Measurements from ENCODE around the gene SEMG1. TPM values are rescaled to one million over a fixed set of nuclear protein-coding genes. Genes with fewer than 3 reads are reported as not detected.

The SEMG1 gene
- total and polyA plus RNA-seq, 9 of the 15 experiments (the other 6 are each of a cell fraction or from before 2014, with no cell fraction given) = not detected

- ATAC-seq = no peak
Observed at GRCh38 chr20:45246109-45246508, 39.3 kb downstream of the SEMG1 start.

More at GRCh38 chr20:45246109-45246508, 39.3 kb downstream of the SEMG1 start:
- Histone ChIP-seq H3K27ac (ENCODE audit: extremely low read depth, low read depth, low read length) (no peak overlapping the region), H3K9me3 (replicated peaks; ENCODE audit: control insufficient read depth, insufficient read depth, low read depth, low read length) (no peaks in the 10 kb centered on the region), H3K9me1 (ENCODE audit: control insufficient read depth, insufficient read depth, low read length) (no peaks in the 10 kb centered on the region), H3K4me2 (ENCODE audit: insufficient read depth, low read length) (no peak overlapping the region), H4K20me1 (replicated peaks; ENCODE audit: control insufficient read depth, insufficient read depth, low read length) (no peaks in the 10 kb centered on the region), H3K4me1 (replicated peaks in 1 of 2; ENCODE audit: control insufficient read depth in 2 of 2, insufficient read depth in 2 of 2, low read length in 2 of 2) (no peaks in the 10 kb centered on the region), H3K36me3 (ENCODE audit: control insufficient read depth, insufficient read depth, low read length) (no peaks in the 10 kb centered on the region), H3K9ac (ENCODE audit: insufficient read depth in 1 of 2, low read depth in 2 of 2, low read length in 2 of 2) (no peak overlapping the region), H3K79me2 (ENCODE audit: control insufficient read depth, insufficient read depth, low read length) (no peaks in the 10 kb centered on the region), H3K27me3 (ENCODE audit: control insufficient read depth in 2 of 2, insufficient read depth in 2 of 2, low read length in 2 of 2) (peaks cover 3 to 4% of the 10 kb centered on the region in 2 experiments; a peak in 2 of 5 replicates), H2AFZ (ENCODE audit: low read depth, low read length) (no peak overlapping the region), H3K4me3 (no peak overlapping the region)
- DNase-seq (ENCODE audit: extremely low read depth in 1 of 4, low spot score in 3 of 4) (no peak), FAIRE-seq (no peak)
- TF ChIP-seq ZNF57 (CRISPR knock-in tag; IDR thresholded peaks at IDR 0.05) (no peak), CBX2 (IDR thresholded peaks at IDR 0.05; ENCODE audit: insufficient read depth, low read length, poor library complexity, severe bottlenecking) (no peak), ZNF165 (CRISPR knock-in tag; IDR thresholded peaks at IDR 0.05; ENCODE audit: borderline replicate concordance) (no peak), CHAMP1 (IDR thresholded peaks at IDR 0.05) (no peak), STAT6 (CRISPR knock-in tag; IDR thresholded peaks at IDR 0.05) (no peak), MTA1 (IDR thresholded peaks at IDR 0.05; ENCODE audit: borderline replicate concordance) (no peak), ZNF354B (CRISPR knock-in tag; IDR thresholded peaks at IDR 0.05) (no peak), NFIX (CRISPR knock-in tag; IDR thresholded peaks at IDR 0.05; ENCODE audit: low read depth) (no peak), ELK1 (CRISPR knock-in tag; IDR thresholded peaks at IDR 0.05) (no peak)
- ChIA-PET CTCF (ENCODE audit: low intra/inter-chr PET ratio) (no interaction called here), POLR2A (no interaction called here)
- intact Hi-C loops (cut with micrococcal nuclease) (no loop called here), in situ Hi-C loops (cut with MboI) (no loop called here)
- 1% methylated on average over 5 of the region's 6 CpGs for WGBS (ENCODE audit: insufficient coverage, low coverage, missing lambda C conversion rate)
- BruUV-seq (replicated peaks) = no TSS peak

Data from K562 (cell line).